ENCODE results near the gene SMIM10L2A. TPM values are rescaled to one million over a fixed set of nuclear protein-coding genes. Genes with fewer than 3 reads are reported as not detected.

SMIM10L2A gene
- total RNA-seq: under 1 TPM; 0.33 to 0.45 TPM

- peak within 1 kb of the TSS; percentile 61 for H3K4me3 Mint-ChIP-seq
- POLR2A ChIA-PET: no interaction called here
- DNase-seq: no peak
- no peaks in the 10 kb centered on the region for H3K36me3 Mint-ChIP-seq (ENCODE audit: low read depth)
- no peaks in the 10 kb centered on the region for H3K9me3 Mint-ChIP-seq
- peaks cover 3% of the 10 kb centered on the region for H3K4me1 Mint-ChIP-seq
- no peak within 1 kb of the TSS for H3K27ac Mint-ChIP-seq
- H3K27me3 Mint-ChIP-seq: peaks cover 13% of the 10 kb centered on the region
- CTCF ChIA-PET: no interaction called here
Observed at GRCh38 chrX:135421932-135422809, at the start of gene SMIM10L2A. Gene SMIM10L2A (plus strand): TSS chrX:135421944. CDS start chrX:135422132, 188 bp downstream.

- Mint-ChIP-seq H3K36me3 (ENCODE audit: low read depth) (peaks cover 4% of the 10 kb centered on the region), H3K27ac (no peak overlapping the region), H3K4me3 (no peak overlapping the region), H3K9me3 (peaks cover 4% of the 10 kb centered on the region), H3K27me3 (no peaks in the 10 kb centered on the region), H3K4me1 (no peaks in the 10 kb centered on the region)
- ChIA-PET CTCF (no interaction called here), POLR2A (no interaction called here)
- no peak for DNase-seq
Observed at GRCh38 chrX:135373357-135373756, 48.4 kb upstream of the SMIM10L2A start.

- Mint-ChIP-seq H3K9me3 (peaks cover 2% of the 10 kb centered on the region), H3K4me3 (no peak overlapping the region), H3K27me3 (no peaks in the 10 kb centered on the region), H3K27ac (peak overlapping the region; percentile 68), H3K36me3 (ENCODE audit: low read depth) (peaks cover 12% of the 10 kb centered on the region), H3K4me1 (peaks cover 36% of the 10 kb centered on the region)
- CTCF ChIA-PET: no interaction called here
- no peak for DNase-seq
- POLR2A ChIA-PET: no interaction called here
Observed at GRCh38 chrX:135382260-135382659, 39.5 kb upstream of the SMIM10L2A start.

- no peaks in the 10 kb centered on the region for H3K27me3 Mint-ChIP-seq
- H3K4me1 Mint-ChIP-seq: peaks cover 36% of the 10 kb centered on the region
- peaks cover 2% of the 10 kb centered on the region for H3K9me3 Mint-ChIP-seq
- ChIA-PET POLR2A (no interaction called here), CTCF (no interaction called here)
- peak overlapping the region; percentile 22 for H3K4me3 Mint-ChIP-seq
- peak overlapping the region; percentile 80 for H3K27ac Mint-ChIP-seq
- peaks cover 12% of the 10 kb centered on the region for H3K36me3 Mint-ChIP-seq (ENCODE audit: low read depth)
- DNase-seq: no peak
Observed at GRCh38 chrX:135383249-135383648, 38.5 kb upstream of the SMIM10L2A start.

- CTCF ChIA-PET: no interaction called here
Observed at GRCh38 chrX:135384161-135384836, 37.4 kb upstream of the SMIM10L2A start.

DNA sequence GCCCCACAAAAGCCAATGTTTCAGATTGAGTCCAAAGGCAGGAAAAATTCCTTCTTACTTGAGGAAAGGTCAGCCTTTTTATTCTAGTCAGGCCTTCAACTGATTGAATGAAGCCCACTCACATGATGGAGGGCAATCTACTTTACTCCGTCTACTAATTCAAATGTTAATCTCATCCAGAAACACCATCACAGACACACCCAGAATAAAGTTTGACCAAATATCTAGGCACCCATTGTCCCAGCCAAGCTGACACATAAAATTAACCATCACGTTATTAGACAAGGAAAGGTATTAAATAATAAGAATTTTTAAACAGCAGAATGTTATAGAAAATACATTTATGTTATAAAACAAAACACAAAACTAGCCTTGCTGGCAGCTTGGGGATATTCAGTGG is 32.9 kb upstream of the SMIM10L2A start:
- DNase-seq: no peak
- Mint-ChIP-seq H3K27me3 (no peaks in the 10 kb centered on the region), H3K27ac (no peak overlapping the region), H3K4me1 (peaks cover 30% of the 10 kb centered on the region), H3K9me3 (no peaks in the 10 kb centered on the region), H3K36me3 (ENCODE audit: low read depth) (no peaks in the 10 kb centered on the region), H3K4me3 (no peak overlapping the region)
- ChIA-PET POLR2A (no interaction called here), CTCF (no interaction called here)

More at GRCh38 chrX:135384161-135384836, 37.4 kb upstream of the SMIM10L2A start:
- H3K4me1 Mint-ChIP-seq: peaks cover 42% of the 10 kb centered on the region
- POLR2A ChIA-PET: no interaction called here
- H3K4me3 Mint-ChIP-seq: peak overlapping the region; percentile 22
- DNase-seq: peak; percentile 64
- peaks cover 2% of the 10 kb centered on the region for H3K9me3 Mint-ChIP-seq
- H3K27ac Mint-ChIP-seq: peak overlapping the region; percentile 80
- H3K27me3 Mint-ChIP-seq: no peaks in the 10 kb centered on the region
- peaks cover 12% of the 10 kb centered on the region for H3K36me3 Mint-ChIP-seq (ENCODE audit: low read depth)

DNA sequence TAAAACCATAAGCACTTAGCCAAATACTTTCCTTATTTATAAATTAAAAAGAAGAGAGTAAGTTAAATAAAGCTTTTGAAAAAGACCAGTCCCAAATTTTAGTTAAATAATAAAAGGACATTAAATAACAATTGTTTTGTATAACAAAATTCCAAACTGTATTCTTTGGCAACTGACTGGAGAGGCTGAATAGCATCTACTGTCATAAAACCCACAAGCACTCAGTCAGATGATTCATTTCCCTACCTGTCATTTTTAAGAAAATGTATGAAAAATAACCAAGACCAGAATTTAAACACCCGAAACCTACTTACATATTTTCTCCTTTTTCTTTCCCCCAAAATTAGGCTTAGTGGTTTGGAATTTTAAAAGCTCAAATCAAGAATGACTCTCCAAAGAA is 32.5 kb upstream of the SMIM10L2A start:
- Mint-ChIP-seq H3K36me3 (ENCODE audit: low read depth) (no peaks in the 10 kb centered on the region), H3K27me3 (no peaks in the 10 kb centered on the region), H3K4me3 (no peak overlapping the region), H3K27ac (no peak overlapping the region), H3K4me1 (peaks cover 27% of the 10 kb centered on the region), H3K9me3 (no peaks in the 10 kb centered on the region)
- DNase-seq: no peak
- CTCF ChIA-PET: no interaction called here
- POLR2A ChIA-PET: no interaction called here

DNA sequence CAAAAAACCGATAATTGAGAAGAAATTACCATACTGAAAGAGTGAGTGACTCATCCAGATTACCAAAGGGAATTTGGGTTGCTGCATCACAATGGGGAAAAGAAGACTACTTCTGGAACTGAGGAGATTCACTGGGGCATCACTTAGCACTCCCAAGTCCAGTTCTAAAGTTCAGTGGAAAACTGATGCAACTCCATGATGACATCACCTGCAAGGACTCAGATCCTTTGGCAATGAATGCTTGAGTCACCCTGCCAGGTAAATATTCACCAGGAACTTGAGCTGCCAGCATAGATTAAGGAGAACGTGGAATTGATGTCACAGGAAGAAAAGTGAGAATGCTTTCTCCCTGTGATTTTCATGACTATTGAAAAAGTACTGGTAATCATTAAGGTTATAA is 32.0 kb upstream of the SMIM10L2A start:
- ChIA-PET CTCF (no interaction called here), POLR2A (no interaction called here)
- H3K27ac Mint-ChIP-seq: no peak overlapping the region
- no peaks in the 10 kb centered on the region for H3K27me3 Mint-ChIP-seq
- H3K9me3 Mint-ChIP-seq: no peaks in the 10 kb centered on the region
- H3K36me3 Mint-ChIP-seq (ENCODE audit: low read depth): no peaks in the 10 kb centered on the region
- DNase-seq: no peak
- peaks cover 24% of the 10 kb centered on the region for H3K4me1 Mint-ChIP-seq
- no peak overlapping the region for H3K4me3 Mint-ChIP-seq

- CTCF ChIA-PET: no interaction called here
- Mint-ChIP-seq H3K36me3 (ENCODE audit: low read depth) (no peaks in the 10 kb centered on the region), H3K27ac (no peak overlapping the region)
Observed at GRCh38 chrX:135391734-135392133, 30.0 kb upstream of the SMIM10L2A start.

GRCh38 chrX:135393051-135393450 is 28.7 kb upstream of the SMIM10L2A start:
- CTCF ChIA-PET: no interaction called here
- Mint-ChIP-seq H3K4me1 (peaks cover 16% of the 10 kb centered on the region), H3K36me3 (ENCODE audit: low read depth) (no peaks in the 10 kb centered on the region), H3K4me3 (no peak overlapping the region), H3K27ac (no peak overlapping the region), H3K9me3 (no peaks in the 10 kb centered on the region), H3K27me3 (no peaks in the 10 kb centered on the region)
- POLR2A ChIA-PET: no interaction called here
- DNase-seq: no peak

More at GRCh38 chrX:135391734-135392133, 30.0 kb upstream of the SMIM10L2A start:
- POLR2A ChIA-PET: no interaction called here
- no peak overlapping the region for H3K4me3 Mint-ChIP-seq
- H3K27me3 Mint-ChIP-seq: no peaks in the 10 kb centered on the region
- no peak for DNase-seq
- no peaks in the 10 kb centered on the region for H3K9me3 Mint-ChIP-seq
- H3K4me1 Mint-ChIP-seq: peaks cover 16% of the 10 kb centered on the region

DNA sequence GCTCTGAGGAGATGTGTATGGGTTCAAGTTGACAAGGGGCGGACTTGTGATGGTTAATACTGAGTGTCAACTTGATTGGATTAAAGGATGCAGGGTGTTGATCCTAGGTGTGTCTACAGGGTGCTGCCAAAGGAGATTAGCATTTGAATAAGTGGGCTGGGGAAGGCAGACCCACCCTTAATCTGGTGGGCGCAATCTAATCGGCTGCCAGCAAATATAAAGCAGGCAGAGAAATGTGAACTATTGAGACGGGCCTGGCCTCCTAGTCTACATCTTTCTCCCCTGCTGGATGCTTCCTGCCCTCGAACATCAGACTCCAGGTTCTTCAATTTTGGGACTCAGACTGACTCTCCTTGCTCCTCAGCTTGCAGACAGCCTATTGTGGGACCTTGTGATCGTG is 26.7 kb upstream of the SMIM10L2A start:
- no peak for DNase-seq
- Mint-ChIP-seq H3K27me3 (no peaks in the 10 kb centered on the region), H3K9me3 (no peaks in the 10 kb centered on the region), H3K4me3 (no peak overlapping the region), H3K27ac (no peak overlapping the region), H3K36me3 (ENCODE audit: low read depth) (no peaks in the 10 kb centered on the region), H3K4me1 (peaks cover 2% of the 10 kb centered on the region)
- POLR2A ChIA-PET: no interaction called here
- CTCF ChIA-PET: no interaction called here

- ChIA-PET CTCF (no interaction called here), POLR2A (no interaction called here)
- DNase-seq: no peak
- no peaks in the 10 kb centered on the region for H3K9me3 Mint-ChIP-seq
- no peak overlapping the region for H3K4me3 Mint-ChIP-seq
- no peaks in the 10 kb centered on the region for H3K27me3 Mint-ChIP-seq
- H3K4me1 Mint-ChIP-seq: no peaks in the 10 kb centered on the region
- no peaks in the 10 kb centered on the region for H3K36me3 Mint-ChIP-seq (ENCODE audit: low read depth)
- no peak overlapping the region for H3K27ac Mint-ChIP-seq
Observed at GRCh38 chrX:135396109-135396508, 25.6 kb upstream of the SMIM10L2A start.

GRCh38 chrX:135396566-135396965 is 25.2 kb upstream of the SMIM10L2A start:
- Mint-ChIP-seq H3K9me3 (no peaks in the 10 kb centered on the region), H3K4me3 (no peak overlapping the region), H3K27me3 (no peaks in the 10 kb centered on the region), H3K27ac (no peak overlapping the region), H3K4me1 (no peaks in the 10 kb centered on the region), H3K36me3 (ENCODE audit: low read depth) (no peaks in the 10 kb centered on the region)
- DNase-seq: no peak
- ChIA-PET CTCF (no interaction called here), POLR2A (no interaction called here)

DNA sequence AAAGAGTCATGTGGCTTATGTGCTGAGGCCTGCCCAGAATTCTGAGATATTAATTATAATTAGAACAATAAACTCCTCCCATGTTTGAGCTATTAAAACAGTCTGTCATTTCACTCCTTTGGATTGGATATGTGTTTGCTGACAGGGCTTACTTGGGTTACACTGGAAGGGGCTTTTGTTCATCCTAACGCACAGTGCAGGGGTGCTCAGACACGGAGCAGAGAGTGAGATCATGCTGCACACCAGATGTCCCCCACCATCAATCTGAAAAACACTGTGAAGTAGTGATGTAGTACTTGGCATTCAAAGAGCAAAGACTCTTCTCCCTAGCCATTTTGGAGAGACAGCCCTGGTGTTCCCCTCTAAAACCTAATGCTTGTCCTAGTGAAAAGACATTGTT is 24.1 kb upstream of the SMIM10L2A start:
- DNase-seq: no peak
- H3K27ac Mint-ChIP-seq: no peak overlapping the region
- H3K4me3 Mint-ChIP-seq: no peak overlapping the region
- no peaks in the 10 kb centered on the region for H3K9me3 Mint-ChIP-seq
- no peaks in the 10 kb centered on the region for H3K36me3 Mint-ChIP-seq (ENCODE audit: low read depth)
- CTCF ChIA-PET: no interaction called here
- peaks cover 2% of the 10 kb centered on the region for H3K4me1 Mint-ChIP-seq
- no peaks in the 10 kb centered on the region for H3K27me3 Mint-ChIP-seq
- POLR2A ChIA-PET: no interaction called here

Measured in activated CD4-positive, alpha-beta memory T cell treated with anti-CD3 and anti-CD28 coated beads, Interleukin-2, amount 10 ng/mL, durations not matched to agents 7 days and 5 days (primary cell).